HEK293 (cell line): Measurements from ENCODE around the gene RPS6KA2.

Experiments used
- CTCF ChIP-seq: fragments of 450-650 bp; formaldehyde crosslinking; IDR thresholded peaks from 2 replicates; pipeline ENCODE4 v1.5.1; 2016; ENCODE audit warnings: missing biosample characterization, missing genetic modification characterization
- ELK4 ChIP-seq: IDR thresholded peaks from 2 replicates; pipeline ENCODE4 v1.6.1; 2011; ENCODE audit warnings: mild to moderate bottlenecking, low read depth, low read length, borderline replicate concordance
- PRDM2 ChIP-seq: fragments of 450-650 bp; formaldehyde crosslinking; IDR thresholded peaks from 2 replicates; pipeline ENCODE4 v1.5.1; 2016; ENCODE audit warnings: missing biosample characterization, missing genetic modification characterization, borderline replicate concordance
- REST ChIP-seq: fragments of 450-650 bp; formaldehyde crosslinking; IDR thresholded peaks from 2 replicates; pipeline ENCODE4 v1.5.1; 2016; ENCODE audit warnings: missing biosample characterization, missing genetic modification characterization
- ZNF23 ChIP-seq: fragments of 450-650 bp; formaldehyde crosslinking; IDR thresholded peaks from 2 replicates; pipeline ENCODE4 v1.5.1; 2016; ENCODE audit warnings: missing biosample characterization, missing genetic modification characterization, borderline replicate concordance
- ZNF514 ChIP-seq: fragments of 450-650 bp; formaldehyde crosslinking; IDR thresholded peaks from 2 replicates; pipeline ENCODE4 v1.5.1; 2016; ENCODE audit warnings: missing biosample characterization, missing genetic modification characterization
- ZNF600 ChIP-seq: fragments of 450-650 bp; formaldehyde crosslinking; IDR thresholded peaks from 2 replicates; pipeline ENCODE4 v1.5.1; 2016; ENCODE audit warnings: missing biosample characterization, missing genetic modification characterization
- ZNF747 ChIP-seq: fragments of 450-650 bp; formaldehyde crosslinking; IDR thresholded peaks from 2 replicates; pipeline ENCODE4 v1.5.1; 2016; ENCODE audit warnings: missing biosample characterization, missing genetic modification characterization

GRCh38 chr6:166398348-166398747 lies 228.7 kb downstream of the RPS6KA2 start:
- TF ChIP-seq ZNF514 = no peak
- TF ChIP-seq ZNF23 (tag by site-specific recombination) = no peak
- no peak for TF ChIP-seq ELK4
- TF ChIP-seq CTCF (tag by site-specific recombination) = no peak
- no peak for TF ChIP-seq ZNF600
- no peak for TF ChIP-seq PRDM2 (tag by site-specific recombination)
- no peak for TF ChIP-seq ZNF747 (tag by site-specific recombination)
- no peak for TF ChIP-seq REST
